Astrocyte (in vitro differentiated cells and primary cell): Measurements from ENCODE around the gene ONECUT3.

Experiments
- CTCF ChIP-seq: IDR thresholded peaks from 2 replicates; pipeline ENCODE4 v1.5.1; 2011; ENCODE audit warnings: low read depth, mild to moderate bottlenecking, inconsistent platforms, low read length, moderate library complexity; ENCODE audit not compliant: insufficient read depth
- EZH2 ChIP-seq: IDR thresholded peaks from 2 replicates; pipeline ENCODE4 v1.6.1; 2012; ENCODE audit warnings: mild to moderate bottlenecking, low read length, inconsistent platforms; ENCODE audit not compliant: insufficient read depth

GRCh38 chr19:1815605-1816529 lies 62.6 kb downstream of the ONECUT3 start:
- TF ChIP-seq CTCF: no peak
- no peak for TF ChIP-seq EZH2
